CD4-positive, alpha-beta T cell treated with Interleukin-6 for 4 hours (primary cell): Measurements from ENCODE around the gene AUP1.
A peak's percentile ranks its signal among the peaks of the same experiment; 100 is the strongest.
"Not testable (repeated sequence)": the region's sequence is repeated elsewhere in the genome, so short reads cannot be mapped to it uniquely, and the experiment has no call there.

ENCODE experiments used
- DNase-seq: peaks from one replicate; pipeline ENCODE4 v3.0.0-alpha.2; 2020; ENCODE audit warnings: mixed read lengths

AUP1 gene

DNA sequence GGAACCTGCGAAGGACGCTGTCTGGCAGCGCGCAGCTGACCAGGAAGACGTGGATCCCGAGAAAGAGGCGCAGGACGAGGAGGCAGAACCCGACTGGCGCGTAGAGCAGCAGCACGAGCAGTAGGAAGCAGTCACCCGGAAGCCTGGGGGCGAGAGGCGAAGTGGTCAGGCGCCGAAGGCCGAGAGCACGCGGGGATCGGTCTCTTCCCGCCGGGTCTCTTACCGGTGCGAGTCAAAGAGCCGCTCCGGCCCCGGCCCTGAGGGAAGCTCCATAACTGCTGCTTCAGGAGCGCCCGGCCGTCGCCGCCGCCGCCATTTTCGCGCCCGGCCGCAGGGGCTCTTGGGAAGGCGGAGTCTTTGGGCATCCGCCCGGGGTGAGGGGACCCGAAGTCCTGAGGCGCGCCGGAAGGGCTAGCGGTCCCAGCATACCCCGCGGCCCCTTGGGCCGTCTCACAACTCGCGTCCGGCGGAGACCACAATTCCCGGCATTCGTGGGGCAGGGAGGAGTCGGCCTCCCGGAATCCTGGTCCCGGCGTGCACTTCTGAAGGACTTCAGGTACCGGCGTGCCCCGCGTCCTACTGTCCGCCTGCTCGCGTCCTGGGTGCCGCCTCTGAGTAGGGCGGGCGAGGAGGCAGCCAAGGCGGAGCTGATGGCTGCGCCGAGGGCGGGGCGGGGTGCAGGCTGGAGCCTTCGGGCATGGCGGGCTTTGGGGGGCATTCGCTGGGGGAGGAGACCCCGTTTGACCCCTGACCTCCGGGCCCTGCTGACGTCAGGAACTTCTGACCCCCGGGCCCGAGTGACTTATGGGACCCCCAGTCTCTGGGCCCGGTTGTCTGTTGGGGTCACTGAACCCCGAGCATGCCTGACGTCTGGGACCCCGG, at the start of gene AUP1, which contains the start of gene HTRA2:
Gene AUP1, minus strand, starts transcription at position 350 of the 882 bp plus-strand sequence. Its CDS starts 77 bp downstream, at position 273.
Gene HTRA2, plus strand, starts transcription at position 577 of the 882 bp plus-strand sequence. Its CDS starts 74 bp downstream, at position 651.
- DNase-seq: peak; percentile 87

DNA sequence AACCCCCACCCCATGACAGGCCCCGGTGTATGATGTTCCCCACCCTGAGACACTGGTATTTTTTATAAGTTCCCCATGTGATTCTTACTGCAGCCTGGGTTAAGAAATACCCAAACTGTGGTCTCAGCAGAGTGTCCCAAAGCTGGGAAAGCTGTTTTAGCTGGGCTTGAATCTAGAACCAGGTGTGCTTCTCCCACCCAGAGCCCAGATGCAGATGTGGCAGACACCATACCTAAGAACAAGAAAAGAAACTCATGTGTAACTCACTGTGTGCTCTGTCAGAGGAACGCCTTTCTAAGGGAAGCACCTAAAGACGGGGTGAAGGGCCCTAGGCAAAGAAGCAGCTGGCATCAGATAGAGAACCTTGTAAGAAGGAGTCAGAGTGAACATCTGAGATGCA, 48.9 kb upstream of the AUP1 start:
- DNase-seq: no peak

DNA sequence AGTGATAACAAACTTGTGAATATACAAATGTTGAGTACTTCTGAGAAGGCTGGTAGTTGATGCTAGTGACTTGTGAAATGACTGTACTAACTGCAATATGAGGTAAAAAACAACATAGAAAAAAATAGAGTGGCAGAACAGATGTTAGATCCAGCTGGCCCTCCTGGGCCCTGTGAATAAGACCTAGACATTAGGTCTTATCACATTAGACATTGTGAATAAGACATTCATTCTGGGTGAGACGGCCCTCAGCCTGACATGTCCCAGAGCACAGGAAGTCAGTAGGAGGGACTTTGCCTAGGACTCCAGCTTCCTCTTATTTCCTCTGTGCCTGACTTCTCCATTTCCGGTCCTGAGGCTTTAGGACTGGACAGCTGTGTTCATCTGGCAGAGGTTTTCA, 47.9 kb upstream of the AUP1 start:
- no peak for DNase-seq

- DNase-seq: no peak
These were observed 47.3 kb upstream of the AUP1 start for GRCh38 chr2:74576863-74577229.

DNA sequence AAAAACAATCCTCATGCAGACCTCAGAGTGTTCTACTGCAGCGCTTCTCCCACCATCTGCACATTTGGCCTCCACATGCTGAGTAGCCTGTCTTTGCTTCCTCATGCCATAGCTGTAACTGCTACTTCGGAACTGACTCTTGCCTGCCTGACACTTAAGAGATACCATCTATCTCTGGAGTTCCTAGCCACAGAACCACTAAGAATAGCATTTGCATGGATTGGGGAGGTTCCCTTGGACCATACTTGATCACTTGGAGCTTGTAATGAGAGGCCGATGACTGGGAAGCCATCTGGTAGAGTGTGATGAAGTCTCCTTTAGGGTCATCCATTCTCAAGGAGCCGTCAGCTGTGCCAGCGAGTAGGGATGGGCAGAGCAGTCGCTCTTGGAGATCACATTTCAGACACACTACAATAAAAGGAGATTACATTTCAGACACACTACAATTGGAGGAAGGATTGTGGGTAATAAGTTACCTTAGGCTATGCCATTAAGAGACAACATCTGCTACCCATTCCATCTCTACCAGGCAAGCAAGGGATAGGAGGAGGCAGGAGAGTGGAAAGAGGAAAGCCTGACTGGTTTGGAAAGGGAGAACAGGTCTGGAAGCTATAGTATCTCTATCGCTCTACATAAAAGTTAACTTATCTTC, 46.8 kb upstream of the AUP1 start:
- no peak for DNase-seq

DNA sequence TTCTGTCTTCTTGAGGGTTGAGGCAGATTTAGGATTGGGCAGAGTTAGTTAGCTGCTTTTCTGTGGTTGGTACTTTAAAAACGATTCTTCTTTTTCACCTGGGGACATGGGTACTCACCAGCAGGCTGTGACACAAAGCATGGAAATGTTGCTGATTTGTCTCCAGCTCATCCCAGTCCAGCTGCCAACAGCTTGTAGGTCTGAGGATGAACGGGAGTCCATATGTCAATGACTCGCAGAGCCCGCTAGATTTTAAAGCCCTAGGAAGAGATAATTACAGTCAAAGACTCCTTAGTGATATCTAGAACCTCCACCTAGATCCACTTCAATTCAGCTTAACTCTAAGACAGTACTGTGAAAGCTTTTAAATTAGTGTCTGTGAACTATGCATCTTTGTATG, 45.8 kb upstream of the AUP1 start:
- DNase-seq: no peak

- peak; percentile 53 for DNase-seq
These were observed 44.4 kb upstream of the AUP1 start for GRCh38 chr2:74573747-74574562.

- DNase-seq: no peak
These were observed 42.8 kb upstream of the AUP1 start for GRCh38 chr2:74572178-74572925.

DNA sequence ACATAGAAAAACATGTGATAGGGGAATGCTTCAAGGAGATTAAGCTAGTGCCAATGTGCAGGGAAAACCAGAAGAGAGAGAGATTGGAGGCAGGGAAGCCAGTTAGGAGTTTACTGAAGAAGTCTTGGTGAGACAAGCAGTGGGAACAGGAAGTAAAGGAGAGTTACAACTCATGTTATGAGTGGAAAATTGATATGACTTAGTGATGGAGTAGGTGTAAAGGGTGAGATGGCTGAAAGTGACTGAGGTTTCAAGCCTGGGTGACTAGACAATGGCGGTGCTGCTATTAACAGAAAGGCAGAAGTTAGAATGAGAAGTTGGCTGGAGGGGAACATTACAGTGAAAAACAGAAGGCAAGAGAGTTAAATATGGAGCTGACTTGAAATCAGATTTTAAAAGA, 41.6 kb upstream of the AUP1 start:
- DNase-seq: no peak

DNA sequence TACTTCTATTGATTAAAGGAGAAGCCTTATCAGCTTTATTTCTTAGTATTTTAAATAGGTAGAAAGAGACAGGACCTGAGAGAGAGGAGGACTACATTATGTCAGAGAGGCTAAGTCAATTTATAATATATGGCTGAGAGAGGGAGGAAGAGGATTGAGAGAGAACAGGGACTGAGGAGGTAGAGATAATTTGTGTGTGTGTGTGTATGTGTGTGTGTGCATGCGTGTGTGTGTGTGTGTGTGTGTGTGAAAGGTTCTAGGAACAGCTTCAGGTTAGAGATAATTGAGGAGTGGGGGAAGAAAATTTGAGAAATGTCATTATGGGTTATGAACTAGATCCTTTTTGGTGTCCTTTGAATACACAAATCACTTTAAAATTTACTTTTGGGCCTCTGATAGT, 40.2 kb upstream of the AUP1 start:
- no peak for DNase-seq

DNA sequence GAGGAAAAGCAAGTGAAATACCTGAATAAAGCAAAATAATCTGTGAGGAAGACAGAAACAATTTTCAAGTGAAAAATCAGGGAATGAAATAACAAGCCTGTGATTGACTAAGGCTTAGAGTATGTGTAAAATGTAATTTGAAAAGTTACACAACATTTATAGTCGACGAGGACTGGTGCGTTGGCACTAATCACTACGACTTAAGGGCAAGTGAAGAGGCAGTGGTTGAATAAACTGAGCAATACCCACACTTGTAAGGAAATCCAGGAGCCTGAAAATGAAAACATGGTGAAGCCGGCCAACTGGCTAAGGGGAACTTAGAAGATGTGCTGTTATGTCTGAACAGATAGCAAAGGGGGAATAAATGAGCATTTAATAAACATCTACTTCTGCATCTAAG, 38.4 kb upstream of the AUP1 start:
- DNase-seq: no peak

GRCh38 chr2:74566754-74567085, 37.2 kb upstream of the AUP1 start:
- no peak for DNase-seq

GRCh38 chr2:74566076-74566753, 36.7 kb upstream of the AUP1 start:
- no peak for DNase-seq

GRCh38 chr2:74564222-74564621, 34.7 kb upstream of the AUP1 start:
- DNase-seq: no peak

DNA sequence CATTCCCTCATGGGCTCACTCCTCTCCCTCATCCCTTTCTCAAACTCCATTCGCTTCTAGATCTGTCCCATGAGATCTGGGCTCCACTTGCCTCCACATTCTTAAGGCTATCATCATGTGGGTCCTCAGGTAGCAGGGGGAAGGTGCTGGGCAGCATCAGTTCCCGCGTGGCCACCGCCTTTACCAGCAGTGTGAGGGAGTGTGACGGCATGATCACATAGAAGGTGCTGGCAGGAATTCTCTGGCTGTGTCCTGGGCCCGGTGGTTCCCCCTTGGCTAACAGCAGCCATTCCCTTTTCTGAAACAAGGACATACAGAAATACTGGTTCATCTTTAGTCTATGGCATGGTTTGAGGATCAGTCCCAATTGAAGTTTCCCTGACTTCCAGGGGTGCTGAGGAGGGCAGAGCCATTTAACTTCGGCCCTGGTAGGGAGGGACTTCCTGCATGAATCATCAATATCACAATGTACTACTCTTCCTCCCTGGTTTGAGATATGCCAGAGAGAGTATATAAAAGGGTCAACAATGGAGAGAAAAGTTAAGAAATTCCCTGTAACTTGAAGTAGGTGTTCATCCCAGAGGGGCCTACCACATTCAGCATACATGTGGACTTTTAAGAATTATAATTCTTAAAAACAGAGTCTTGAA, 32.7 kb upstream of the AUP1 start:
- DNase-seq: no peak

DNA sequence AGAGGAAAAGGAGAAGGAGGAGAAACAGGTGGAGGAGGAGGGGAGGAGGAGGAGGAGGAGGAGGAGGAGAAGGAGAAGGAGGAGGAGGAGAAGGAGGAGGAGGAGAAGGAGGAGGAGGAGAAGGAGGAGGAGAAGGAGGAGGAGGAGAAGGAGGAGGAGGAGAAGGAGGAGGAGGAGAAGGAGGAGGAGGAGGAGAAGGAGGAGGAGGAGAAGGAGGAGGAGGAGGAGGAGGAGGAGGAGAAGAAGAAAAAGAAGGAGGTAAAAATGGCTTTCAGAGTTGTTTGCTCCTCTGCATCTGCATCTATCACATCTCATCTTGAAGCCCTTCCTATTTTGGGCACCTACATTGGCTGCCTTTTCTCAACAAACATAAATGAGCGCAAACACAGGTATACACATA, 31.5 kb upstream of the AUP1 start:
- not testable (repeated sequence) for DNase-seq

DNA sequence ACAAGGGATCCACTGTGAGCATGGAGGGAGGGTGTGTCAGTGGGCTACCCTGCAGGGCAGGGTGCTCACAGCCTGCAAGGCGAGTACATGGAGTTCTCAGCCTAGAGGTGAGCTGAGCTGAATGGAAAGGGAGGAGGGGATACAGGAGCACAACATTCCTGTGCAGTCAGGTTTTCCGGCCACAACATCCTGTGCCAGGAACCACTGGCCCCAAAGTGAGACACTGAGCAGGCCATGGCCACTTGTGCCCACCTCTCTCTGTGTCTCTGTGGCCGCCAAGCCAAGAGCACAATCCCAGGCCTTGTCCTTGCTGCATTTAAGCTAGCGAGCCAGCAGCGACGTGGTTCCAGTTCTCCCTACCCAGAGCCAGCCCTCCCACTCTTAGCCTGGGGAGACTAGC, 31.1 kb upstream of the AUP1 start:
- no peak for DNase-seq

DNA sequence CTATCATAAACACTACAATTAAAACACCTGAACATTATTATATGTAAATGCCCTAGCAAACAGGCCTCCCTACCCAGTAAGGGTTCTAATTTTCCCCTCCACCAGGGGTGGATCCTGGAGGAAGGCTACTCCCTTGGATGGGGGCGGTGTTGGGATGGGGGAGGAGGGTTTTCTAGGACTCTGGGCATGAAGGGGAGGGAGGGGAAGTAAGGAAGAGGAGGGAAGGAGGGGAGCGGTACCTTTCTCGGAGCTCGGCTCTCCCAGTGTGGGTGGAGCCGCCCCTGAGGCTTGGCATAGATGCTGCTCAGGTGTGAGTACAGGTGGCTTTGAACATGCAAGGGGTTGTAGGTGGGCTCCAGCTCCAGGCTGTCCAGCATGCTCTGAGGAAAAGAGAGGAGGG, 30.4 kb upstream of the AUP1 start:
- DNase-seq: no peak

- no peak for DNase-seq
These were observed 29.1 kb upstream of the AUP1 start for GRCh38 chr2:74558284-74559230.

DNA sequence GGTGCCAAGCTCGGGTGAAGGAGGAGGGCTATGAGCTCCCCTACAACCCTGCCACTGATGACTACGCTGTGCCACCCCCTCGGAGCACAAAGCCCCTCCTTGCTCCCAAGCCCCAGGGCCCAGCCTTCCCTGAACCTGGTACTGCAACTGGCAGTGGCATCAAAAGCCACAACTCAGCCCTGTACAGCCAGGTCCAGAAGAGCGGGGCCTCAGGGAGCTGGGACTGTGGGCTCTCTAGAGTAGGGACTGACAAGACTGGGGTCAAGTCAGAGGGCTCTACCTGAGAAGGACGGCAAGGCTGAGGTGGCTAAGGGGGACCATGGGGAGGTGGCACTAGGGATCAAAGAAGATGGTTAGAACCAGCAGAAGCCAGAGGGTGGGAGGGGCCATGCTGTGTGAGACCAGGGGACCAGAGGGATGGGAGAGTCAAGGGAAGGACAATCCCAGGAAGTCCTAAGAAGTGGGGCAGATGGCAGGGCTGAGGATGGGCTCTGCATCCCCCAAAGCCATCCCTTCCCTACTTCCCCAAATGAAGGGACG, 27.4 kb upstream of the AUP1 start:
- no peak for DNase-seq
